Activated T-helper 1 cell treated with Interleukin-2 at 50 U/mL for 16 hours (primary cell): Measurements from ENCODE around the gene KRT6C.
"Not testable (repeated sequence)": the region's sequence is repeated elsewhere in the genome, so short reads cannot be mapped to it uniquely, and the experiment has no call there.

ENCODE experiments used
- DNase-seq: peaks from one replicate; pipeline ENCODE4 v3.0.0-alpha.2; 2020; ENCODE audit warnings: low read depth

The KRT6C gene

DNA sequence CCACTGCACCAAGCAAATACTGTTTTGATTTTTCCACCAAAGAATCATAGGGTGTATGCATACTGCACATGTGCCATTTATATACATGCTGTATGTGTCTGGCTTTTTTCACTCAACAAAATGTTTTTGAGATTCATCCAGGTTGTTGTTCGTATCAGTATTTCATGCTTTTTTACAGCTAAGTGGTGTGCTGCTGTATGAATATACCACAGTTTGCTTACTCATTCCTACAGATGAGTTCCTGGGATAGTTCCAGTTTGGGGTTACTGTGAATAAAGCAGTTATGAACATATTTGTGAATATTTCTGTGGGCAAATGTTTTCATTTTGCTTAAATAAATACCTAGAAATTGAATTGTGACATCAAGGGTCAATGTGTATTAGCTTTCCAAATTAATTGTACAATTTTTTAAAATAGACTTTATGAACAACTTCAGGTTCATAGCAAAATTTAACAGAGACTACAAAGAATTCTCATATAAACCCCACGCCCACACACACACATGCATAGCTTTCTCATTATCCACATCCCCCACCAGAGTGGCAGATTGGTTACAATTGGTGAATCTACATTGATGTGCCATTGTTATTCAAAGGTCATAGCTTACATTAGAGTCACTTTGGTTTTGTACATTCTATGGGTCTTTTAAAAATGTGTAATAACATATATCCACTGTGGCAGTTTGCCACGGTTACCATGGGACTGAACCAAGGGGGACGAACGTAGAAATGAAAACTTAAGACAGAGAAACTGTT lies 26.4 kb upstream of the KRT6C start:
- DNase-seq, result no peak

DNA sequence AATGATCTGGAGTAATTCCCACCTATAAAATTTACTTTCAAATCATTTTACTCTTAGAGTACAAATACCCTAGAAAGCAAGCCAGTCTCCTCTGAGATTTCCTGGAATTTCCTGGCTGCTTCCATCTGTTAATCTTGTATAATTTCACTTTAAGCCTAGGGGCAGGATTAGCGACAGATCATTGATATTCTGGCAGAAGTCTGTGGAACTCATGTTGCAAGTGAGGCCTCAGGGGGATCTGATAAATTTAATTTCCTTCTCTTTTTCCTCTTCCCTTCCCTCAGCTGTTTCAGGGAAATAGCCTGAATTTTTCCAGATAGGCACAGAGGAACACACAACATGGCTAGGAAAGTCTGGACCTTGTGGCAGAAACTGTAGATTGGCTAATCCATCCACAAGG lies 25.3 kb upstream of the KRT6C start:
- no peak for DNase-seq

DNA sequence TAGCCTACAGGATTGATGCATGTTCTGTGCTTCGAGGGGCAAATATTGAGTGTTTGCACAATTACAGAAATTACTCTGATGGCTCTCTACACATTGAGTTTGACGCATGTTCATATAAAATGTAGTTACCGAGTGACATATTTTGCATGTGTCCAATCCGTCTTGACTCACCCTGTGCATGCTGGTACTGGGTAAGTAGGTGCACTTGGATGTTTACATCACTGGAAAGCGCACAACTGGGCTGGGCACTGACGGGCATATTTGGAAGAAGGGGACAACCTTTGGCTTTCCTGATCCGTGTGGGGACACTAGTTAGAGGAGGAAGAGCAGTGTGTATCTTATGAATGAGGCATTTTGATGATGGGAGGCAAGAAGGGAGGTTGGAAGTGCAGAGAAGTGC lies 24.4 kb upstream of the KRT6C start:
- no peak for DNase-seq

DNA sequence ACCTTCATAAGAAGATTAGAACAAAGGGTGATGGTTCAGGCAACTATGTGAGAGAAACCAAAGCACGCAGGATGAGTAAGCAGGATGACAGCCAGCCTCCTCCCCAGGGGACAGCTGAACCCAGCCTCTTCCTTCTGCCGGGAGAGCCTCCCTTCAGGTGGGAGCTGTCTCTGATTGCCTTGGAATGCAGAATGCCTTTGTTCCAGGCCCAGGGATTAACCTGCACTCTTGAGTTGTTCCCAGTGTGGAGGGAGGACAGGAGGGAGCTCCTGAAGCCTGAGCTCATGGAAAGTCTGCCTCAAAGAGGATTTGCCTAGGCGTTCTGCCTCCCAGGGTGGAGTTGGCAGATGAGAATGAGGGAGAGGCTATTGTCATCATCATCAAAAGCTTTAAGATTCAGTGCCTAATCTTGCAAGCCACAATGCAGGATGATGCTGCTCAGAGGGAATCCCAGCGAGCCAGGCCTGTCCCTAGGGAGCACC lies 23.0 kb upstream of the KRT6C start:
- DNase-seq, result no peak

DNA sequence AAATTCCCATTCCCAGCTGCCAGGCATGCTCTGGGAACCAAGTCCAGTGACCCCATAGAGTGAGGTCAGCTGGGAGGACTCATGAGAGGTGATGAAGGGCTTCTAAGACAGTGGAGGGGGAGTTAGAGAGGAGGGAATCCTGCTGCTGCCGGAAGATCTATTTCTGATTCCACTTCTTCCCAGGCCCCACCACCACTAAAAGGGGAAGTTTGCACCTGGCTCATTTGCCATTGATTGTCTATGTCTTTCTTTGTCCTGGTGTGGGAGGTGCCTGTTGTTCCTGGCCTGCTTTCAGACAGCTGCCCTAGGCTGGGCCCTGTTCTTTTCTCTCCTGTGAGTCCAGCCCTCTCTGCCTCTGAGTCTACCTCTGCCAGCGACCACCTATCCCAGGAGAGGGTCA lies 22.4 kb upstream of the KRT6C start:
- DNase-seq, result no peak

DNA sequence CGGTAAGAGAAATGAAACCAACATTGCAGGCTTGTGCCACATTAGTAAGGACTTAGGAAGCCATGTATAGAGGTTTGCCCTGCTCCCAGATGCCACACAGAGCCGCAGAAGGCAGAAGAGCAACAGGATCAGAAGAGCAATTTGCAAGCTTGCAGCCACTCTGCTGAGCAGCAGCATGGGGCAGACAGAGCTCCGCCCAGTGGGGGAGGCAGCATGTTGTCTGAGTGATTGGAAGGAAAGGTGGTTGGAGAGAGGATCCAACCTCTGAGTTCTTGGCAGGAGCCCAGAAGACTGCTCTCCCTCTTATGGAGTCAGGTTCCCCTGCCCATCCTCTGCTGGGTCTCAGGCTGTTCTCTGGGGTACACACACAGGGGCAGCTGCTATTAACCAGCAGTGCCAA lies 21.8 kb upstream of the KRT6C start:
- no peak for DNase-seq

DNA sequence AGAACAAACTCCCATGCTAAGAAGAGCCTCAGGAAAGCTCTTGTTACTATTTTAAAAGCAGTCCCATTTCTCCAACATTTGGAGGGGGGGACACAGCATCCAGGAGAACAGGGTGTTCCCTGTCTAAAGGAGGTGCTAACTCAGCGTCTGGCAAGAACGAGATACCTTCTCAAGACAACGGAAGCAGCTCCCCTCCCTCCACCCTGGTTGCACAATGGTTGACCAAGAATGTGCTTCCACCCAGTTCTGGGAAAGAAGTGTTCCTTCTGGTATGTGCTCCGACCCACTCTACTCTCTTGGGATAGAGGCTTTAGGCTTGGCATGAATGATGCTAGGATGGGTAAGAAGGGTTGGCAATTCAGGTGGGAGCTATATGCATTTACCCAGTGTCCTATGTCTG lies 20.9 kb upstream of the KRT6C start:
- no peak for DNase-seq

DNA sequence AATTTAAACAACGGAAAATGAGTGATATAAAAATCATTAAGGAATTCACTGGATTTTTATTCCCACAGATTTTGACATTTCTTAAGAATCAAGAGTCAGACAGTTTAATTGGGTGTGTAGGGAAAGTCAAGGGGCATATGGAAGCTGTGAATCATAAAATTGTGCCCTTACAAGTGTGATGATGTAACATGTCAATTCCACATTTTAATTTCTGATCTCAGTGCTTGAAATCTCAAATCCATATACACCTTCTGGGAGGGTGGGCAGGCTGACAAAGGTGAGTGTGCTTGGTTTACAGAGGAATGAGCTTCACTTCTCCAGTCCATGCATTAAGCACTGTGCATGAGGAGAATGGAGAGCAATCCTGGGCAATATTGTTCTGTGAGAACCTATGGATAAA lies 20.5 kb upstream of the KRT6C start:
- no peak for DNase-seq

DNA sequence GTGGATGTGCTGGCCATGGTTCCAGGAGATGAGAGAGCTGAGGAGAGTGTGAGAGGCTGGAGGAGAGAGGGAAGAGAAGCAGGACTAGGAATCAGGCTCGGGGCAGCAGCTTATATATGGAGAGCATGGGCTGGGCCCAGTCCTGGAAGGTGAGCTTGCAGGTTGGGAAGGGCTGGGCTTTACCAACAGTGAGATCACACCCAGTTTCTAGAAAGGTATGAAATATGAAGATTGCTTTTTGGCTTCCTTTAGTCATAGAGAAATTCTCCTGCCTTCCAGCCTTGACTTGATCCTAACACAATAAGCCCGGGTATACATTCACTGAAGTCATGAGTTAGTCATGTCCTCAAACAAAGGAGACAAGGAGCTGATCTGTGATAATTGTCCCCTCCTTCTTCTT lies 19.6 kb upstream of the KRT6C start, which contains the start of gene KRT6A:
Gene KRT6A (minus strand): TSS at position 86 of the 400 bp plus-strand sequence. CDS start 69 bp downstream, at position 17.
- DNase-seq, result no peak

DNA sequence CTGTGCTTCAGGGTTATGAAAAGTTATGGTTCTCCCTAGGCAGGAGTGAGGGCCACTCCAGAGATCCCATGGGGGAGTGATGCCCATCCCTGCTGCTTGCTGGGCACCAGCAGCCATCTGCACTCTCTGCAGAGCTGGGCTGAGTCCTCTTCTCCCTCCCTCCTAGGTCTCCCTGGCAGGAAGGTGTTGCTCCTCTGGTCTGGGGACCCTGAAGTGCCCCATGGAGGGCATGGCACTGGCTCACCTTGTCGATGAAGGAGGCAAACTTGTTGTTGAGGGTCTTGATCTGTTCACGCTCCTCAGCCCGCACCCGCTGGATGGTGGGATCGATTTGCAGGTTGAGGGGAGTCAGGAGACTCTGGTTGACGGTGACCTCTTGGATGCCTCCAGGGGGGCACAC lies 18.8 kb upstream of the KRT6C start:
- DNase-seq, result not testable (repeated sequence)

DNA sequence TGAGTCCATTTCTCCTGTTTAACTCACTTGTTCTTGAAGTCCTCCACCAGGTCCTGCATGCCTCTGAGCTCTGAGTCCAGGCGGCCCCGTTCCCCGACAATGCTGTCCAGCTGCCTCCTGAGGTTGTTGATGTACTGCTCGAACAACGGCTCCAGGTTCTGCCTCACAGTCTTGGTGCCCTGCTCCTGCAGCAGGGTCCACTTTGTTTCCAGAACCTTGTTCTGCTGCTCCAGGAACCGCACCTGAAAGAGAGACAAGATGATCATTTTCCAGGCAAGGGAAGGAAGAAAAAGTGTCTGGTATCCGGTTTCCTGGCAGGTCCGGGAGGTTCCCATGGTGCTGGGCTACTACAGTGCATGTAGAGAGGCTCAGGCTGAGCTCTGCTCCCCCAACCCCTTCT lies 17.9 kb upstream of the KRT6C start:
- not testable (repeated sequence) for DNase-seq

DNA sequence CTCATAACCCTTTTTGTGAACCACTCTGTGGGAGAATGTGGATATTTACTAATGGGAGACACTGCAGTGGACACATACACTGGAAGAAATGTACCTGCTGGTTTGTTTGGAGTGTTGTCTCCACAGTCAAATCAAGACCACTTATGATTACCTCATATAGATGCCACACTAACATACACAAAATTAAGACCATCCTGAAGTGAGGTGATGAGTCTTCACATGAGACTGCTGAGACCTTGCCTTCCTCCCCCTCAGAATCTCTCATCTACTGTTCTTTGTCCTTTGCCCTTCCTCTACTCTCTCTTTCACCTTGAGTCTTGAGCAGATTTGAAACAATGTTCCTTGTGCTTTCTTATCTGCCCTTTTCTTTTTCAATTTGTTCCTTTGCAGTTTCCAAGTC lies 15.1 kb upstream of the KRT6C start:
- DNase-seq, result no peak

DNA sequence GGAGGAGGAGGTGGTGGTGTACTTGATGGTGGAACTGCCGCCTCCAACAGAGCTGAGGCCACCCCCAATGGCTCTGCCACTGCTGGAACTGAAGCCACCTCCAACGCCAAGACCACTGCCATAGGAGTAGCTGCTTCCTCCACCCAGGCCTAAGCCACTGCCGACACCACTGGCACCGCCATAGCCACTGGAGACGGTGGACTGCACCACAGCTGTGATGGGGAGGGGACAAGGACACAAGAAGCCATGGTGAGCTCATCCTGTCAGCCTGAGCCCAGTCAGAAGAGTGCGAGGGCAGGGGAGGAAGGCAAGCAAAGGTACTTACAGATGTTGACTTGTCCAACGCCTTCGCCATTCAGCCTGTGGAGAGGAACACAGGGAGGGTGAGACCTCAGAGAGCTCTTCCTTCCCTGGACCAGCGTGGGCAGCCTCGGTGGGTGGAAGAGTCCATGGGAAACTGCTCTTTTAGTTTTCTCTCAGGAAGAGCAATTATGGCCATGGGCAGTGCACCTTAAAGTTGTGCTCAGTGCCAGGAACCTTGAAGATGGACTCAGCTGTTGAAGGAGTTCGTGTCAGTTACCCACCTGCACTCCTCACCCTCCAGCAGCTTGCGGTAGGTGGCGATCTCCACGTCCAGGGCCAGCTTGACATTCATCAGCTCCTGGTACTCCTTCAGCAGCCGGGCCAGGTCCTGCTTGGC lies 14.3 kb upstream of the KRT6C start:
- not testable (repeated sequence) for DNase-seq

DNA sequence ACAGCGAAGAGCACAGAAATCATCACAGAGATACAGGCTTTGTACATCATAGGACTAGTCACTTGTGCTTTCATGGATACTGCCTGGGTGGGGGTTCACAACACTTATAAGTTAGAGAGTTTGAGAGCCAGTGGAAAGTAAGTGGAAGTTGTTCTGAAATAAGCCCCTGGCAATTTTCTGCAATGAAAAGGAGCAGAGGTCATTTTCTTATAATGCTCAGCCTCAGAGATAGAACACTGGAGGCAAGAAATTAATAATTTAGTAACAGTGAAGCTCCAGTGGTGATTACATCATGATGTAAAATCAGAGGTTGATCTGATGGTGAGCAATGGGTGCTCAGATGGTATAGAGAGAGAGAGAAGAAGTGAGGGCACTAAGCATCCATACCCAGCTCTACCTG lies 13.6 kb upstream of the KRT6C start:
- no peak for DNase-seq

DNA sequence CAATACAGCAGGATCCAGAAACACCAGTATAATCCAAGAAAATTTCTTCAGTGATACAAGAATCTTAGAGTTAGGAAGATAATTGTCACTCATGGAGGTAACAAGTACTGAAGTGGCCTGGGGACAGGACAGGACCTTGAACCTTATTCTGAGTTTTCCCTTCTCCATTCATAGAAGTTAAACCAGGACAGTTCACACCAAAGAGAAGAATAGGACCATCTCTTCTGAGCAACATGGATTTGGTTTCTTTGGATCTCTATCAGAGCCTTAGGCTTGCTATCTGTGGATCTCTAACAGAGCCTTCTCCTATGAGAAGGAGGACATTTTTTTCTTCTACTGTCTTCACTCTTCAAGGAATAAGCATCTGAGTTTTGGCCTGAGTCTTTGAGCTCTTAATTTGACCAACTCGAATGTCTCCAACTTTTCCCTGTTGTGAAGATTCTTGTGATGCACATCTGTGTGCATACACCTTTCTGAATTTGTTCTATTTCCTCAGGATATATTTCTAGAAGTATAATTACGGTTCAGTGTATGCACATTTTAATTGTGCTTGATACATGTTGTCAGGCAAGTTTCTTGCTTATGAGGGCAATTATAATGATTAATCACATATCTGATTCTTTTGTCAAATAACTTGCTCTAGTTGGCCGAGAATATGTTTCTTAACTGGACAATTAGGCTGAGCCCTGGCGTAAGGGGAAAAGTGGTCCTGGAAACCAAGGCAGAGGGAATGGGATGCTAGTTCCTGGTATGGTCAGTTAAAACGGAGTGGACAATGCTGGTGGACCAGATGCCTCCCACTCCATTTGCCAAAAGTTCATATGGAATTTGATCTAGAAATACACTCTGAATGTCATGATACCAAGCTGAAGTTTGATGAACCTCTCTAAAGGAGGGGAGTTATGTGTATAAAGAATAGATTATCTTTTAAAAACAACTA lies 12.8 kb upstream of the KRT6C start:
- DNase-seq, result no peak

DNA sequence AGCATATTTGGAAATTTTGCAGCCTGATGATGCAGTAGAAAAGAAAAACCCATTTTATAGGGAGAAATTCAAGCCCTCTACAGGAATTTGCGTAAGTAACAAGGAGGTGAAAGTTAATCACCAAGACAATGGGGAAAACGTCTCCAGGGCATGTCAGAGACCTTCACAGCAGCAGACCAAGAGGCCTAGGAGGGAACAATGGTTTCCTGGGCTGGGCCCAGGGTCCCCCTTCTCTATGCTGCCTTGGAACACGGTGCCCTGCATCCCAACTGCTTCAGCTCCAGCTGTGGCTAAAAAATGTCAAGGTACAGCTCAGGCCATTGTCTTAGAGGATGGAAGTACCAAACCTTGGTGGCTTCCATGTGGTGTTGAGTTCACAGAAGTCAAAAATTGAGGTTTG lies 6.5 kb upstream of the KRT6C start:
- no peak for DNase-seq

DNA sequence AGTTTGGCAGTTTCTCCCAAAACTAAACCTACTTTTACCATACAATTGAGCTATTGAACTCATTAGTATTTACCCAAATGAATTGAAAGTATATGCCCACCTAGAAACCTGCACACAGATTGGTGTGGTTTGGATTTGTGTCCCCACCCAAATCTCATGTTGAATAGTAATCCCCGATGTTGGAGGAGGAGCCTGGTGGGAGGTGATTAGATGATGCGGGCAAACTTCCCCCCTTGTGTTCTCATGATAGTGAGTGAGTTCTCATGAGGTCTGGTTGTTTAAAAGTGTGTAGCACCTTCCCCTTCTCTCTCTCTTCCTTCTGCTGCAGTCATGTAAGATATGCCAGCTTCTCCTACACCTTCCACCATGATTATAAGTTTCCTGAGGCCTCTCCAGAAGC lies 4.0 kb upstream of the KRT6C start:
- no peak for DNase-seq

DNA sequence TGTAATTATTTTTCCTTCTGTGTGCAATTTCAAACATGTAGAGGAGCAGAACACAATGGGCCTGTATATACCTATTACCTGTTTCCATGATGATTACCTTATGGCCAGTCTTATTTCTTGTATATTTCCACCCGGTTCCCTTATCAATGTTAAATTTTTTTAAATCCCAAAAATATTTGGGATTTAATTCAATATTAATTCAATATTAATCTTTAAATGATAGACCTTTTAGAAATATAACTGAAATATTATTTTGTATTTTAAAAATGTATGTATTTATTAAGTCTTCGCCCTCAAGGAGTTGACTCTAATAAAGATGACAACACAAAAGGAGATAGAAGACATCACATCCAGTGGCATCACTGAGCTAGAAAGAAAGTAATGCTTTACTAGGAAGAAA lies 607 bp upstream of the KRT6C start:
- DNase-seq, result no peak

DNA sequence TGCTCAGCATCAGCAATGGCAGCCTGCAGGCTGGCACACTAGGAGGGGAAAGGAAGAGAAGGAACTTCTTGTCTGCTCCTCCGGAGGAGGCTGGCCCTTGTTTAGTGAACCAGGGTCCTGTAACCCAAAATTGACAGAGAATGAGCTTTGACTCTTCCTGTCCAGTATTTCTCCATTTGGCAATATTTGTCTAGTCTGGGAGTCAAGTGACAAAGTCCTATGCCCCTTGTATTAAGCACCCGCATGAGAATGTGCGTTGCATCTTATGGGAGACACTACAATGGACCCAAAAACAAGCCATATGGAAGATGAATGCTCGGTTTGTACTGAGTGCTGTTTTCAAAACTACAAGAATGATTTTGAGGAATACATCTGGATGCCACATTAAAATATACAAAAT lies 3.8 kb downstream of the KRT6C start:
- no peak for DNase-seq

DNA sequence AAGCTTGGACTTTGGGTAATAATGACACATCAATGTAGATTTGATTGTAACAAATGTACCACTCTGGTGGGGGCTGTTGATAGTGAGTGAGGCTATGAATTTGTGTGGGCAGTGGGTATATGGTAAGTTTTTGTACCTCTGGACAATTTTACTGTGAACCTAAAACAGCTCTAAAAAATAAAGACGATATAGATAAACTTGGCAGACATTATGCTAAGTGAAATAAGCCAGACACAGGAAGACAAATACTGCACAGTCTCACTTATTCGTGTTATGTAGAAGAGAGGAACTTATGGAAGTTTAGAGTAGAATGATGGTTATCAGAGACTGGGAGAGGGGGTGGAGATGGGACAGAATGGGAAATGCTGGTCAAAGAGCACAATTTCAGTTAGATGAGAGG lies 8.7 kb downstream of the KRT6C start:
- DNase-seq, result no peak

DNA sequence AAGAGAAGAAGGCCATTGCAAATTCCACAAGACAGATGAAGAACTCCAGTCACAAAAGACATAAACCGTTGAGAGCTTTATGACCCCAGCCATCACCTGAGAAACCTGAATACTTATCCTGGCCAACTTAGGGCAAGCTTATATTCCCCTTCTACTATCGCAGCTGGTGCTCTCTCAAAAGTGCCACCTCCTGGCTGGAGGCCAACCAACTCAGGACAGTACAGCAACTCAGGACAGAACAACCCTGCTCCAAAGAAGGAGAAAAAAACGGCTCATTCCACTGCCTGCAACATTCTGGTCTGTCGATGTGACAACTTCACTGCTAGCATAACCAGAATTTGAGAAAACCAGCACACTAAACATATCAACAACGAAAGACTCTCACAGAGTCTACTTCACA lies 11.9 kb downstream of the KRT6C start:
- no peak for DNase-seq

DNA sequence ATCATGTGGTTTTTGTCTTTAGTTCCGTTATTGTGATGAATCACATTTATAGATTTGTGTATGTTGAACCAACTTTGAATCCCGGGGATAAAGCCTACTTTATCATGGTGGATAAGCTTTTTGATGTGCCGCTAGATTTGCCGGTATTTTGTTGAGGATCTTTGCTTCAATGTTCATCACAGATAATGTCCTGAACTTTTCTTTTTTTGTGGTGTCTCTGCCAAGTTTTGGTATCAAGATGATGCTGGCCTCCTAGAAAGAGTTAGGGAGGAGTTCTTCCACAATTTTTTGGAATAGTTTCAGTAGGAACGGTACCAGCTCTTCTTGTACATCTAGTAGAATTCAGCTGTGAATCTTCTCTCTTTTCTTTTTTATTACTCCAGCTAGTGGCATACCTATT lies 14.7 kb downstream of the KRT6C start:
- DNase-seq, result no peak

DNA sequence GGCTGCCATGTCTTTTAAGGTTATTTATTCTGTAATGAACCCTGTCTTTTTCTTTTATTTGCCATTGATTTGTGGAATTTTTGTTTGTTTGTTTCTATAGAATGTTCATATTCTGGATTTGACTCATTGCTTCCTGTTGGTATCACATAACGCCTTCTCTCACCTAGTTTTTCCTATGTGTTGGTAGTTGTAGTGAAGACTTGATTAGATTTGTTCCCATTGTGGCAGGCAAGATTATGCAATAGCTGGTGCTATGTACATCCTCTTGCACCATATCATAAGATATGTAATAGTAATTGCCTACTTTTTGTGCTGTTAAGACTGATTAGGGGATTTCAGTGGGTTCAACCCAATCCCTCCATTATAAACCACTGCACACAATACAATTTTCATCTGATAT lies 17.8 kb downstream of the KRT6C start:
- no peak for DNase-seq
